ENCODE results near the gene TBX3. TPM values are rescaled to one million over a fixed set of nuclear protein-coding genes. Genes with fewer than 3 reads are reported as not detected.

The TBX3 gene
- polyA plus RNA-seq, 1 donor, result 71.7 TPM

GRCh38 chr12:114627393-114627792 lies 56.6 kb downstream of the TBX3 start:
- Histone ChIP-seq H3K36me3 (ENCODE audit: control insufficient read depth, insufficient read depth, low read length) (no peaks in the 10 kb centered on the region), H3K4me3 (ENCODE audit: low read length) (no peak overlapping the region), H3K4me1 (ENCODE audit: control insufficient read depth, insufficient read depth, low read length) (no peaks in the 10 kb centered on the region), H3K27ac (ENCODE audit: low read length) (no peak overlapping the region), H3K9me3 (ENCODE audit: control insufficient read depth, low read depth, low read length) (no peaks in the 10 kb centered on the region), H3K27me3 (ENCODE audit: control insufficient read depth, insufficient read depth, low read length) (no peaks in the 10 kb centered on the region)
- no peak for DNase-seq

GRCh38 chr12:114625294-114625851 lies 58.6 kb downstream of the TBX3 start:
- Histone ChIP-seq H3K36me3 (ENCODE audit: control insufficient read depth, insufficient read depth, low read length) (no peaks in the 10 kb centered on the region), H3K27me3 (ENCODE audit: control insufficient read depth, insufficient read depth, low read length) (no peaks in the 10 kb centered on the region), H3K9me3 (ENCODE audit: control insufficient read depth, low read depth, low read length) (no peaks in the 10 kb centered on the region), H3K27ac (ENCODE audit: low read length) (no peak overlapping the region), H3K4me1 (ENCODE audit: control insufficient read depth, insufficient read depth, low read length) (no peaks in the 10 kb centered on the region), H3K4me3 (ENCODE audit: low read length) (no peak overlapping the region)
- no CpG with 5 or more reads among the region's 7 CpGs for WGBS (ENCODE audit: insufficient coverage, low lambda C conversion rate)
- DNase-seq, result peak; percentile 13 to 21

GRCh38 chr12:114623737-114624136 lies 60.2 kb downstream of the TBX3 start:
- Histone ChIP-seq H3K27ac (ENCODE audit: low read length) (no peak overlapping the region), H3K4me1 (ENCODE audit: control insufficient read depth, insufficient read depth, low read length) (no peaks in the 10 kb centered on the region), H3K36me3 (ENCODE audit: control insufficient read depth, insufficient read depth, low read length) (no peaks in the 10 kb centered on the region), H3K27me3 (ENCODE audit: control insufficient read depth, insufficient read depth, low read length) (no peaks in the 10 kb centered on the region), H3K4me3 (ENCODE audit: low read length) (no peak overlapping the region), H3K9me3 (ENCODE audit: control insufficient read depth, low read depth, low read length) (no peaks in the 10 kb centered on the region)
- no peak for DNase-seq
